K562 (cell line): ENCODE measurements around the gene SMARCC1.

ENCODE experiments used
- HNRNPH1 ChIP-seq: fragments of 200-400 bp; formaldehyde crosslinking; optimal IDR thresholded peaks from 2 replicates; pipeline ENCODE3; 2017; ENCODE audit warnings: low read depth, mild to moderate bottlenecking, low read length, moderate library complexity
- ZFX ChIP-seq: sonication (generic); formaldehyde crosslinking; IDR thresholded peaks from 2 replicates; pipeline ENCODE4 v1.8.0; 2022; ENCODE audit warnings: mild to moderate bottlenecking, missing genetic modification reagents, moderate library complexity

DNA sequence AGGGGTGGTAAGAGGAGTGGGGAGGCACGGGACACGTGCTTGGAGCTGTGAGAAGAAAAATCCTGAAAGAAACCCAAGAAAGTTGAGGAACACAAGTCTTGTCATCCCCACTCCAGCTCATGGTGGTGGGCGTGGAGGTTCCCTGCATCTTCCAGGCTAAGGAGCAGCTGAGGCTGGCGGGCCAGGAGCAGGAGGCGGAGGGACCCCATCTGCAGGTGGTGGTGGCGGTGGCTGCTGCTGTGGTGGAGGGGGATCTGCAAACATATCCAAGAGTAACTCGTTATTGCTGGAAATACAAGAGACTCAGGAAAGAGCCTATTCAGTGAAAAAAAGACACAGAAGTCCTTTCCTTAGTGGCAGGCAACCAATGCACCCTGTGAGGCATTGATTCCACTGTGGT is 193.6 kb downstream of the SMARCC1 start:
- TF ChIP-seq HNRNPH1 (no peak), ZFX (CRISPR knock-in tag) (no peak)
